Measurements from ENCODE around the gene CCDC158. TPM values are rescaled to one million over a fixed set of nuclear protein-coding genes. Genes with fewer than 3 reads are reported as not detected.

CCDC158 gene
- total and polyA plus RNA-seq, 2 donors (not counting 3 experiments of a cell fraction or from before 2014, with no cell fraction given), result not detected

DNA sequence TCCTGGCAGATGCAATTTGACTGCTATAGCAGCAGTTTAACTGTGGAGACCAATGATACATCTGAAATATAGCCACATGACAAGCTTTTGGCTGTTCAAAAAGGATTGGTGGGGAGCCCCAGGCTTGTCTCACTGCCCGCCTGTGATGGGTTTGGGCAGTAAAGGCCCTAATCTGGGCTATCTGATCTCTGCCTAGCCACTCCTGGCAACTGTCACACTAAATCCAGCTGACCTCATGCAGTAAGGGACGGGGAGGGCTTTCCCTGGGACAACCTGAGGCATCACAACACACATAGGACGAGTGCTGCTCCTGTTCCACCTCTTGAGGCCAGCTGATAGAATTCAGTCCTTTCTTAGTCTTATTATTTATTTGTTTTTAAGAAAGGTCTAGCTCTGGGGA is 56.2 kb downstream of the CCDC158 start:
- FAIRE-seq (no peak), DNase-seq (ENCODE audit: low read depth, low spot score) (no peak)
- Histone ChIP-seq H3K27ac (ENCODE audit: insufficient read depth, low read depth, low read length) (no peak overlapping the region), H3K27me3 (ENCODE audit: control insufficient read depth in 2 of 2, insufficient read depth in 2 of 2, low read length in 2 of 2) (peaks cover 29 to 30% of the 10 kb centered on the region in 2 experiments), H3K9me1 (replicated peaks; ENCODE audit: control insufficient read depth, extremely low read depth, insufficient read depth, low read length) (no peaks in the 10 kb centered on the region), H4K20me1 (replicated peaks; ENCODE audit: control insufficient read depth, extremely low read depth, insufficient read depth, low read length) (no peaks in the 10 kb centered on the region), H2AFZ (ENCODE audit: low read depth, low read length) (no peak overlapping the region), H3K79me2 (ENCODE audit: control insufficient read depth, insufficient read depth, low read length) (no peaks in the 10 kb centered on the region), H3K4me1 (ENCODE audit: control insufficient read depth, extremely low read depth, insufficient read depth, low read length) (no peaks in the 10 kb centered on the region), H3K4me3 (replicated peaks in 1 of 3; ENCODE audit: insufficient read depth in 1 of 3, low read depth in 1 of 3, low read length in 3 of 3) (no peak overlapping the region), H3K4me2 (ENCODE audit: insufficient read depth, low read length) (no peak overlapping the region), H3K36me3 (ENCODE audit: control insufficient read depth in 2 of 2, extremely low read depth in 1 of 2, insufficient read depth in 2 of 2, low read length in 2 of 2) (no peaks in the 10 kb centered on the region), H3K9me3 (replicated peaks; ENCODE audit: control insufficient read depth, insufficient read depth, low read length) (no peaks in the 10 kb centered on the region), H3K9ac (replicated peaks; ENCODE audit: extremely low read depth, insufficient read depth, low read length) (no peak overlapping the region)
- dilution Hi-C loops (cut with MboI; ENCODE audit: extremely low pct_ligation_motif_present, low sequenced_read_pairs) (no loop called here), intact Hi-C loops (cut with micrococcal nuclease) (no loop called here)
- no TSS peak for BruUV-seq (replicated peaks)
- CTCF ChIA-PET, result interaction anchor here (1.2 kb wide), 1 partner anchor 13 kb away, joined by 7 read pairs; no protein-coding TSS in a partner anchor
- no peak for TF ChIP-seq POLR2A (IDR thresholded peaks at IDR 0.05; ENCODE audit: low read depth, low read length)
- TF ChIP-seq EZH2 (IDR thresholded peaks at IDR 0.05; ENCODE audit: borderline replicate concordance, low read depth, low read length, severe bottlenecking), result no peak
- TF ChIP-seq, protein P1, sequence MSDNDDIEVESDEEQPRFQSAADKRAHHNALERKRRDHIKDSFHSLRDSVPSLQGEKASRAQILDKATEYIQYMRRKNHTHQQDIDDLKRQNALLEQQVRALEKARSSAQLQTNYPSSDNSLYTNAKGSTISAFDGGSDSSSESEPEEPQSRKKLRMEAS (IDR thresholded peaks at IDR 0.05; ENCODE audit: insufficient read depth, insufficient read length), result no peak
- TF ChIP-seq POLR2AphosphoS5 (IDR thresholded peaks at IDR 0.05; ENCODE audit: insufficient read depth, low read depth, low read length), result no peak
- no peak for TF ChIP-seq FOS (IDR thresholded peaks at IDR 0.05; ENCODE audit: borderline replicate concordance, insufficient read depth, low read length)
- TF ChIP-seq JUN (IDR thresholded peaks at IDR 0.05; ENCODE audit: borderline replicate concordance, insufficient read depth, insufficient read length, low read depth), result no peak
- POLR2A ChIA-PET, result no interaction called here

DNA sequence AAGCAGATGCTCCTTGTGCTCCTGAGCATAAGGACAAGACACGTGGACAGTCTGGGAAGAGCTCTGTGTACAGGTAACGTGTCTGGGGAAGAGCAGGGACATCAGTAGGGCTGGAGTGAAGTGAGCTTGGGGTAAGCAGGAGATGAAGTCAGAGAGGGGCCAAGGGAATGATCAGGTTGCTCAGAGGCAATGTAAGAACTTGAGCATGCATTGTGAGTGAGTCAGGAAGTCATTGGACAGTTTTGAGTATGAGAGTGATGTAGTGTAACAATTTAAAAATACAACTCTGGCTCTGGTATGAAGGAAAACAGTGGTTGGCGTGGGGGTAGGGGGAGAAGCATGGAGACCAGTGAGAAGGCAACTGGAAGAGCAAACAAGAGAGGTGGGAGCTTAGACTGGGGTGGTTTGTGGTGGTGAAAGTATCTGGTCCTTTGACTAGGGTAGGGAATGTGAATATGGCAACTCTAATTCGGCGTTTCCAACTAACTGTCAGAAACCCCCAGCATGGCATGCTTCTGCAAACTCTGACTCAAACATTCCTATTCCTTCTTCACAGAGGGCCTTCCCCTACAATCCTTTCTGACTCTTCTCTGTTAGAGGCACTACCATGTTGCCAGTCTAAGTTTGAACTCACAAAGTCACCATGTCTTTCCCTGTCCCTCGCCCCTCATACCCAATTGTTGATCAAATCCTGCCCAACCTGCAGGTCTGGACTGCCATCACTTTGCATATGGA is 57.2 kb downstream of the CCDC158 start:
- Histone ChIP-seq H3K4me2 (ENCODE audit: insufficient read depth, low read length) (no peak overlapping the region), H3K9ac (replicated peaks; ENCODE audit: extremely low read depth, insufficient read depth, low read length) (no peak overlapping the region), H3K4me1 (ENCODE audit: control insufficient read depth, extremely low read depth, insufficient read depth, low read length) (no peaks in the 10 kb centered on the region), H3K9me1 (replicated peaks; ENCODE audit: control insufficient read depth, extremely low read depth, insufficient read depth, low read length) (no peaks in the 10 kb centered on the region), H3K27me3 (ENCODE audit: control insufficient read depth in 2 of 2, insufficient read depth in 2 of 2, low read length in 2 of 2) (peaks cover 26 to 29% of the 10 kb centered on the region in 2 experiments), H3K27ac (ENCODE audit: insufficient read depth, low read depth, low read length) (no peak overlapping the region), H3K36me3 (ENCODE audit: control insufficient read depth in 2 of 2, extremely low read depth in 1 of 2, insufficient read depth in 2 of 2, low read length in 2 of 2) (no peaks in the 10 kb centered on the region), H3K9me3 (replicated peaks; ENCODE audit: control insufficient read depth, insufficient read depth, low read length) (no peaks in the 10 kb centered on the region), H4K20me1 (replicated peaks; ENCODE audit: control insufficient read depth, extremely low read depth, insufficient read depth, low read length) (no peaks in the 10 kb centered on the region), H3K4me3 (replicated peaks in 1 of 3; ENCODE audit: insufficient read depth in 1 of 3, low read depth in 1 of 3, low read length in 3 of 3) (no peak overlapping the region), H2AFZ (ENCODE audit: low read depth, low read length) (no peak overlapping the region), H3K79me2 (ENCODE audit: control insufficient read depth, insufficient read depth, low read length) (no peaks in the 10 kb centered on the region)
- DNase-seq (ENCODE audit: low read depth, low spot score) (no peak), FAIRE-seq (no peak)
- TF ChIP-seq MYC (IDR thresholded peaks at IDR 0.05; ENCODE audit: low read depth, low read length) (no peak), FOS (IDR thresholded peaks at IDR 0.05; ENCODE audit: borderline replicate concordance, insufficient read depth, low read length) (no peak), EZH2 (IDR thresholded peaks at IDR 0.05; ENCODE audit: borderline replicate concordance, low read depth, low read length, severe bottlenecking) (no peak)
- TF ChIP-seq, protein P2, sequence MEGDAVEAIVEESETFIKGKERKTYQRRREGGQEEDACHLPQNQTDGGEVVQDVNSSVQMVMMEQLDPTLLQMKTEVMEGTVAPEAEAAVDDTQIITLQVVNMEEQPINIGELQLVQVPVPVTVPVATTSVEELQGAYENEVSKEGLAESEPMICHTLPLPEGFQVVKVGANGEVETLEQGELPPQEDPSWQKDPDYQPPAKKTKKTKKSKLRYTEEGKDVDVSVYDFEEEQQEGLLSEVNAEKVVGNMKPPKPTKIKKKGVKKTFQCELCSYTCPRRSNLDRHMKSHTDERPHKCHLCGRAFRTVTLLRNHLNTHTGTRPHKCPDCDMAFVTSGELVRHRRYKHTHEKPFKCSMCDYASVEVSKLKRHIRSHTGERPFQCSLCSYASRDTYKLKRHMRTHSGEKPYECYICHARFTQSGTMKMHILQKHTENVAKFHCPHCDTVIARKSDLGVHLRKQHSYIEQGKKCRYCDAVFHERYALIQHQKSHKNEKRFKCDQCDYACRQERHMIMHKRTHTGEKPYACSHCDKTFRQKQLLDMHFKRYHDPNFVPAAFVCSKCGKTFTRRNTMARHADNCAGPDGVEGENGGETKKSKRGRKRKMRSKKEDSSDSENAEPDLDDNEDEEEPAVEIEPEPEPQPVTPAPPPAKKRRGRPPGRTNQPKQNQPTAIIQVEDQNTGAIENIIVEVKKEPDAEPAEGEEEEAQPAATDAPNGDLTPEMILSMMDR (IDR thresholded peaks at IDR 0.05; ENCODE audit: extremely low read depth in 1 of 2, insufficient read depth in 1 of 2, low read depth in 1 of 2, low read length in 2 of 2), result no peak
- ChIA-PET POLR2A (no interaction called here), CTCF (no interaction called here)
- dilution Hi-C loops (cut with MboI; ENCODE audit: extremely low pct_ligation_motif_present, low sequenced_read_pairs) (no loop called here), intact Hi-C loops (cut with micrococcal nuclease) (no loop called here)
- no TSS peak for BruUV-seq (replicated peaks)

Data from endothelial cell of umbilical vein (primary cell).